NCI-H2081 (cell line): ENCODE results near the gene RPS6KA2.
A peak's percentile ranks its signal among the peaks of the same experiment; 100 is the strongest.

Experiments
- DNase-seq, 2 experiments: peaks; one replicate each; lab custom pipeline; 2025; lab: John Stamatoyannopoulos, UW

The RPS6KA2 gene

DNA sequence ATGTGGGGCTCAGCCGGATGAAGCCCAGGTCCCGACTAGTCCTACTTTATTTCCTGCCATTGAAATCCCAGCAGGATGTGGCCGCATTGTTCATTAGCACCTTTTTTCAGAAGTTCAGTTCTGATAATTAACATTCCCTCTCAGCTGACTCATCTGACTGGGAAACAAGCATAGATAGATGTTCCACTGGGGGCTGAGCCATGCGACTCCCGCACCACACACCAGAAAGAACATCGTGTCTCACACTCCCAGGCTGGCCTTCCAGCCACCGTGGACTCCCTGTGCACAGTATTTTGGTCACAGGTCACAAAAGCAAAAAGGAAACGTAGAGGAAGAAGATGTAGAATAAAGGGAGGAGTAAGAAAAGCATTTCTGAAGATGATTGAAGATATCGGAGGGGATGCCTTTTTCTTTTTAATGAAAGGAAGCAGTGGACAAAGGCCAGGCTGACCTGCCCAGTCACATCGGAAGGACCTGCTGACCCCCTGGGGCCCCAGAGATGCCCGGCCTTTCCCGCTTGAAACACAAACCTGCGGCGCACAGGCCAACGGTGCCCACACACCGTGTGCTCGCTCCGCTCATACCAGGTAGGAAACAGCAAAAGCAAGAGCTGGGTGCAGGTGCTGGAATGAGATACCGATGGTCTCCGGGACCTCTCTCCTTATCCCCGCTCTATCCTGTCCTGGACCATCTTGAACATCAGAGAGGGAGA, 11.8 kb downstream of the RPS6KA2 start:
- no peak for DNase-seq

DNA sequence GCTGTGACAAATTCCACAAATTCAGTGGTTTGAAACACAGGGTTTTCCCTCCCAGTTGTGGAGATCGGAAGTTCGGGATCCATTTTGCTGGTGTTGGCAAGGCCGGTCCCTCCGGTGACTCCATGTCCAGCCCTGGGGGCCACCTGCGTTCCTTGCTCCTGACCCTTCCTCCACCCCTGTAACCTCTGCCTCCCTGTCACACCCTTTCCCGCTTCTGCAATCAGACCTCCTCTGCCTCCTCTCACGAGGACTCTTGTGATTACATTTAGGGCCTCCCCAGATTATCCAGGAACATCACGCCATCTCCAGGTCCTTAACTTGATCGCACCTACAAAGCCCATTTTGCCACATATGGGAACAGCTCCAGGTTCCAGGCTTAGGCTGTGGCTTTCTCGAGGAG, 12.5 kb downstream of the RPS6KA2 start:
- DNase-seq: no peak

- no peak for DNase-seq
Measured at GRCh38 chr6:166614171-166614583, 12.9 kb downstream of the RPS6KA2 start.

DNA sequence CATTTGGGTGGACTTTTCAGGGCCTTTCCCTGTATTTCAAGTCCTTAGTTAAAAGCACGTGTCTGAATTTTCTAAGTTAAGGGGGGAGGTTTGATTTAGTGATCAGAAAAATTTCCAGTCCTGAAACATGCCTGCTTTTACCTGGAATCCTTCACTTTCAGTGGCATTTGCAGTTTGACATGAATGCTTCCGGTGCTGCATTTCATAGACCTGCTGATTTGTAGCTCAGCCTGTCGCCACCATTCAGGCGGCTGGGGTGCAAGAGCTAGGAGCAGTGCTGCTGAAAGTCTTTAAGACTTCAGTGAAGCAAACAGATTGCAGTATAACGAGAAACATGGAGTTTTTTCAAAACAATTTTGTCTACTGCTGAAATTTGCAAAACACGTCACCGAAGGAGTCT, 14.0 kb downstream of the RPS6KA2 start:
- DNase-seq: no peak

DNA sequence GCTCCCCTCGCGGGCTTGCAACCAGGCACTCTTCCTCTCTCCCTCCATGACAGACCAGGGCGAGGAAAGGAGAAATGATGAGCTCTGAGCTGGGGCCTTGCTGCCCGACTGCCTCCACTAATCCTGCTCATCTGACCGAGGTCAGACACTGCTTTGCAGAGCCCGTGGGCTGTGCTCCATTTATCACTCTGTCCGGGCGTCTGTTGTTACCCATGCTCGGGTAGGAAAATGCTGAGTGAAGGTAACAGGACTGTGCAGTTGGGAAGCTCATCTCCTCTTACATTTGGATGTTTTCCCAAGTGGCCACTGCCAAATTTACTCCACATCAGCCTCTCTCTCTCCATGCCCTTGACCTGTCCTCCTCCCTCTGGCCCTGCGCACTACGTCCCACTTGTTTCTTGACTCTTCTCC, 14.6 kb downstream of the RPS6KA2 start:
- DNase-seq: no peak

GRCh38 chr6:166611631-166612030, 15.4 kb downstream of the RPS6KA2 start:
- DNase-seq: no peak

DNA sequence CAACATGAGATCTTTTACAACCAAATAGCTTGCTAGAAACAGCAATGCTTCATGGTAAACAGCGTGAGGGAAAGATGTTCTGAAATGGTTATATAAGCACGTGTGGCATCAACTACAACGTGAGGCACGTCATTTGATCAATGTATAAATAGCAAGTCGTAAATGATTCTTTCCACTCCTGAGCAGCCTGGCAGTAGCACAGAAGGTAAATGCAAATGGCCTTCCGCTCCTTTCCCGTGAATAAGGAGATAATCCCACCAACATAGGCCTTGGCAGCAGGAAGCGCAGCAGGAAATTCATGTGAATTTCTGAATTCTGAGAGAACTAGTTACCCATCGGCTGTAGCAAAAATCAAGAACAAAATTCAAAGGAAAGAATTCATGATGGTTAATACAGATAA, 17.0 kb downstream of the RPS6KA2 start:
- no peak for DNase-seq

DNA sequence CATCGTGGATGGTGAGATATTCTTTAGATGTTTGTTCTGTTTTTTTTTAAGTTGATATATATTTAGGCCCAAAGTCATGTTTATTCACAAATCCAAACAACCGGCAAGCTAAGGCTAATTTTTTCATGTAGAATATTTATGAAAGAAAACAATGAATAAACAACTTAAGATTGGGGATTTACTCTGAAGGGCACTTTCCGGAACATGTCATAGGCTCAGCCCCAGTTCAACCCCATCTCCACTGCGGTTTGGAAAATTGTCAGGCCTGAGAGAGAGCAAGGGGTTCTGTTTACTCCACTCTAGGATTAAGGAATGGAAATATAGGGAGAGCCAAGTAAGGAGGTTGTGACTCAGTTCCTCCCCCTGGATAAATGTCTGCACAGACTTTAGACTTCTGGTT, 18.3 kb downstream of the RPS6KA2 start:
- no peak for DNase-seq

- no peak for DNase-seq
Measured at GRCh38 chr6:166605752-166606151, 21.3 kb downstream of the RPS6KA2 start.

- DNase-seq: no peak
Measured at GRCh38 chr6:166604911-166605310, 22.1 kb downstream of the RPS6KA2 start.

DNA sequence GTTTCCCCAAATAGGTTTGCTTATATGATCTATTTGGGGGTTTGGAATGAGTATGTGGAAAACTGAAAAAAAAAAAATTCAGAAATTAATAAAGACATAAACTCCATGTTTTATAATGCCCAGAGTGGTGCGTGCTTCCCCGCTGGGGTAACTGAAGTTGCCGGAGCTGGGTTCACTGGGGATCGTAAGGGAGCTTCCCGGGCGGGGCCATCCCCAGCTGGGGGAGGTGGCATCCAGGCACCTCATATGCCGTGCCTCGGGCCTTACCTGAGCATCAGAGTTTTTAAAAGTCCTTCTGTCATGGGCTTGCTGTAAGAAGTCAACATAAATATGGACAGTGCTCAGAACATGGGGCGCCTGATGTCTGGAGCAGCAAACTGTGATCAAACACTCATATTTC, 22.7 kb downstream of the RPS6KA2 start:
- DNase-seq: no peak

- DNase-seq: no peak
Measured at GRCh38 chr6:166603043-166603690, 23.9 kb downstream of the RPS6KA2 start.

GRCh38 chr6:166601956-166602355, 25.1 kb downstream of the RPS6KA2 start:
- DNase-seq: no peak

GRCh38 chr6:166600931-166601330, 26.1 kb downstream of the RPS6KA2 start:
- no peak for DNase-seq

- no peak for DNase-seq
Measured at GRCh38 chr6:166599205-166599604, 27.8 kb downstream of the RPS6KA2 start.

DNA sequence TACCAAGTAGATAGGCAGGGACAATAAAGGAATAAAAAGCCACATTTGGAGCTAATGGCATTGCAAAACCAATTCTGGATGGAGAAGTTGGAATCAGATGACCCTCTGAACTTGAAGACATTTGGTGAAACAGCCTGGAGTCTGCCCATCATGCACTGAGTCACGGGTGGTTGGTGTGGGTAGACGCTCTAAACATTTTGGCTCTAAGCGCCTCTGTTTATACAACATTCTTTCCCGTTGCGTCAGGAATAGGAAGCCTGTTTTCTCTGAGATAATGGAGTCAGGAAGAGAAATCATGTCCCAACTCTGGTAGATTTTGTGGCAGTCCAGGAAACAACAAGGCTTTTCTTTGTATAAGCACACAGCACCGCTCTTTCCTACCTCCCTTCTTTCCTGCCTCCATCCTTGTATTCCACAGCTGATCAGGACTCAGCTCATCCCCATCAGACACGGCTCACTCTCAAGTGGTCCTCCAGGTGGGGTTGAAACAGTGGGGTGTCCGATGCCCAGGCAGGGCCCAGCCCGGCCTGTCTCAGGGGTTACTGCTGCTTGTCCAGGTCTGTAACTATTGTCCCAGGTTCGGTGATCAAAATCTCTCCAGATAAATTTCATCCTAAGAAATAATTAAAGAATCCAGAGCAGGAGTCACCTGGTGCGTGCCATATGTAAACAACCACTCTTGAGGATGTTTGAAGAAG, 28.5 kb downstream of the RPS6KA2 start:
- no peak for DNase-seq

DNA sequence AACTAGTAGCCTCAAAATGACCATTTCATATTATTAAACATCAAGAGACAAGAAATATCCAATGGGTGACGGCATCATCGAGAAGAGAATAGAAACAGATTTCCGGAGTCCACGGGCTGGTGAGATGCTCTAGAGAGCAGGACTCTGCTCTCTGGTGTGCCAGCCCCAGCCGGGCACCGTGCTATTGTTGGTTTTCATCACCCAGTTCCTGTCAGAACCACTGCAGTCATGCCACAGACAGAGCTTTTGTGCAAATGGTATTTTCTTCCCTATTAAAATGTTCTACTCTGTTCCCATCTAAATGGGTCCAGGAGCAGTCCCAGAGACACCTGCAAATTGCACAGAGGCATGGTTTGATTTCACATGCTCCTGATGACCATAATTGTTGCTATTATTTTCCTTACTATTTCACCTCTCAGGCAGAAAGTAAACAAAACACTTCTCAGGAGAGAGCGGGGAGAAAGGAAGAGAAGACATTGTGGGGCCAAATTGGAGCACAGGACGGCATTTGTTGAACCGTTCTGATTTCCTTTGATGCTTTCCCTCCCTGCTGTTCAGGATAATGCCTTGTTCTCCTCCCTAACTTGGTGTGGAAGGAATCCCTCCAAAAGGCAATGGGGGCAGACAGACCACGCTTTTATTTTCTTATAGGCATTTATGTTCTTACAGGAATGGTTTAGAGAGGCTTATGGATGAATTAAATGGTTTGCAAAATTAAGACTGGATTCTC, 29.2 kb downstream of the RPS6KA2 start:
- DNase-seq: peak in 1 of 2 experiments; percentile 2

DNA sequence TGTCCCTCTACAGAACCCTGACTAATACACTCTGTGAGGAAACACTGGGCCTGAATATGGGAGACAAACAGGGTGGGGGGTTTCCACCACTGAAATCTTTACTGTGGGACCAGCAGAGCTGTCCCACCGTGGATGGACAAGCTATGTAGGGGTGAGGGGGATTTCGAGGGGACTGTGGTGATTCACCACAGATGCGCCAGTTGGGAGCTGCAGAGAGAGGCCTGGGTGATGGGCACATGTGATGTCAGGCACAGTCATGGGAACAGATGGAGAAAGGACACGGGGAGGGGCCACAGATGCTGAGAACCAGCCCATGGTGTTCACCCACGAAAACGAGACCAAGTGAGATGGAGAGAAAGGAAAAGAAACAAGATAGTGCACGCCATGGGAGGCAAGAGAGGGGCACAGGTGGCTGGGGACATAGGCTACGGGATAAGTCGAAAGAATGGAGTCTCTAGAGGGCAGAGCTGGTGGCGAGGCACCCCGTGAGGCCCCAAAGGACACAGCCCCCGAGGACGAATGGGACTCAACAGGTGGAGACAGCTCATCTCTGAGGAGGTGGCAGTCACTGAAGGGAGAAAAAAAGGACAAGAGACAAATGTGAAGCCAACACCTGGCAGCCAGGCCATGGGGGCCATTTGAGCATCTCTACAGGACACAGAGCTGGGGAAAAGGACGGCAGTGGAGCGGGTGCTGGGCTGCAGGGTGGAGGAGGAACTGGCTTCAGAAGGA, 30.1 kb downstream of the RPS6KA2 start:
- no peak for DNase-seq

DNA sequence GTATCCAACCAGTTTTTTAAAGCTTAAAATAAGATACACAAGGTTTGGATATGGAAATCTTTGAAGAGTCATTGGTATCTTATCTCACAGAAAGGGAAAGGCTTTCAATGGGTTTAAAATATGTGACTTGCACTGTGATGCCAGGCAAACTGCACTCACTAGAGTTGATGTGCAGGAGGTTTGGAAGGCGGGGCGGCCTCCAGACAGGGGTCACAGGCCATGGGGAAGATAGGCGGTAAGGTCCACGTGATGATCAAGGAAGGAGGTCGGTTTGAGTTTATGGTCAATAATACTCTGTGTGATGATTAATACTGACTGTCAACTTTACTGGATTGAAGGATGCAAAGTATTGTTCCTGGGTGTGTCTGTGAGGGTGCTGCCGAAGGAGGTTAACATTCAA, 31.1 kb downstream of the RPS6KA2 start:
- no peak for DNase-seq

- no peak for DNase-seq
Measured at GRCh38 chr6:166595061-166595780, 31.8 kb downstream of the RPS6KA2 start.

DNA sequence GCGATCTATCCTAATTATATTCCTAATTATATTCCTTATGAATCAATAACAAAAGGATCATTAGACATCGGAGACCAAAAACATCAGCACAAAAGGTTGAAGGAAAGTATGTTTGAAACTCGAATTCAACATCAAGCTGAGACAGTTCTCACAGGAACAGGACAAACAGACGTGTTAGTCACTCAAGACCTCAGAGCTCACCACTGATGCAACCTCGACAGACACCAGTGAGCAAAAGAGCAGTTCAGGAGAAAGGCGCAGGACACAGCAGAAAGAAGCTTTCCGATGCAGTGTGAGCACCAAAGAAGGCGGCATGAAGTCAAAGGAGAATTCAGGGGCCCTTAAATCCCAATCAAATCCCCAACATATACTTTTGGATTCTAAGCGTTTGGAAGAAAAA, 34.2 kb downstream of the RPS6KA2 start:
- DNase-seq: no peak
